ENCODE data around the gene HM13. TPM values are rescaled to one million over a fixed set of nuclear protein-coding genes. Genes with fewer than 3 reads are reported as not detected.

HM13 gene
- total and polyA plus RNA-seq, 2 of the 13 experiments (the other 11 are each of a cell fraction or from before 2014, with no cell fraction given): 118 to 243 TPM

DNA sequence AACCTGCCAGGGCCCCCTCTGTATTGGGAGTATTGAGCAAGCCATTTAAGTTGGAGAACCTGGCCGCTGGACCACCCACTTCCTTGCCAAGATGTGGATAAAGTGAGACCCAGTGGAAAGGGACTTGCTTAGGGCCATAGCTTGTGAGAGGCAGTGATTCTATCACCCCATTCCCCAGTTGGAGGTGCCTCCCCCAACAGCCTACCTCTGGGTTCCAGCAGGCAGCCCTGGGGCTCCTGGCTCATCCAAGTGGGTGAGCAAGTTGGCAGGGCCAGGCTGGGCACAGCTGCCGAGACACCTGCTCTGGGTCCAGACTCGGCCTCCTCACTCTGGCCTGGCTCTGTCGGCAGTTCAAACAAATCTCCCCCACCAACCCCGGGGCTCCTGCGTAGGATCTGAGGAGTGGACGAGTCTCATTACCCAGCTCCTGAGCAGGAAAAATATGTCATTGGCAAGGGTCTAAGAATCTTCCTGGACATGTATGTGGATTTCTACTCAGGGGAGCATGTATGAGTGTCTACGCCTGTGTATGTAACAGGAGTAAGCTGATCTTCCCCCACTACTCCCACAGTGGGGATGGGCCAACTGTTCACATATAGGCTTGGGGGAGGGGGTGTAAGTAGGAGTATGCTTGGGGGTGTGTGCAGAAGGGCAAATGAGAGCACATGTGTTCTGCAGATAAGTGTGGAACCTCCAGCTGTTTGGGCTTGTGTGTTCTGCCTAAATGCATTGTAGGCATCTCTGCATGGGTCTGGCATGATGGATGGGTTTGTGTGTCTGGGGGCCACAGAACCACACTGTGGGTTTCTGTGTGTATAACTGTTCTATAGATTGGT lies 92.8 kb downstream of the HM13 start (continued):
- TF ChIP-seq CEBPG (CRISPR knock-in tag; IDR thresholded peaks at IDR 0.05) (peak; percentile 36; the same call in 1 of the 2 replicates), KLF13 (CRISPR knock-in tag; IDR thresholded peaks at IDR 0.05) (no peak), ZFP37 (CRISPR knock-in tag; IDR thresholded peaks at IDR 0.05; ENCODE audit: borderline replicate concordance) (peak; percentile 73; the same call in 1 of the 2 replicates), SIX4 (CRISPR knock-in tag; IDR thresholded peaks at IDR 0.05) (peak; percentile 66; the same call in 1 of the 2 replicates), NCOA1 (CRISPR knock-in tag; IDR thresholded peaks at IDR 0.05) (no peak), HNRNPLL (IDR thresholded peaks at IDR 0.05; ENCODE audit: low read depth, low read length, poor library complexity, severe bottlenecking) (peak; percentile 73), ZNF776 (CRISPR knock-in tag; IDR thresholded peaks at IDR 0.05) (no peak), KDM2A (CRISPR knock-in tag; IDR thresholded peaks at IDR 0.05; ENCODE audit: borderline replicate concordance, low read depth) (peak; percentile 58; the same call in 1 of the 2 replicates), IRF1 (CRISPR knock-in tag; IDR thresholded peaks at IDR 0.05; ENCODE audit: low read depth) (no peak), ZNF691 (CRISPR knock-in tag; IDR thresholded peaks at IDR 0.05; ENCODE audit: borderline replicate concordance, low read depth) (peak; percentile 84; the same call in 1 of the 2 replicates), ZNF724P (CRISPR knock-in tag; IDR thresholded peaks at IDR 0.05; ENCODE audit: borderline replicate concordance) (peak; percentile 94), ELF1 (CRISPR knock-in tag; IDR thresholded peaks at IDR 0.05) (no peak; the same call in 1 of the 2 replicates), ZNF652 (CRISPR knock-in tag; IDR thresholded peaks at IDR 0.05; ENCODE audit: borderline replicate concordance, low read depth) (no peak; the same call in 1 of the 2 replicates), JDP2 (CRISPR knock-in tag; IDR thresholded peaks at IDR 0.05; ENCODE audit: borderline replicate concordance) (no peak; the same call in 1 of the 2 replicates), ZNF260 (CRISPR knock-in tag; IDR thresholded peaks at IDR 0.05; ENCODE audit: borderline replicate concordance, low read depth) (no peak), ATF2 (CRISPR knock-in tag; IDR thresholded peaks at IDR 0.05) (peak; percentile 3), BCL6 (CRISPR knock-in tag; IDR thresholded peaks at IDR 0.05) (peak; percentile 59; the same call in 1 of the 2 replicates), ZNF484 (CRISPR knock-in tag; IDR thresholded peaks at IDR 0.05; ENCODE audit: borderline replicate concordance, low read depth) (no peak), ZNF101 (CRISPR knock-in tag; IDR thresholded peaks at IDR 0.05; ENCODE audit: borderline replicate concordance, low read depth) (no peak), ZNF12 (CRISPR knock-in tag; IDR thresholded peaks at IDR 0.05) (peak; percentile 55), ZNF292 (CRISPR knock-in tag; IDR thresholded peaks at IDR 0.05; ENCODE audit: borderline replicate concordance, low read depth) (0 out of 2 replicates have a peak, but pooled peaks have one; percentile 15)
- TF ChIP-seq, protein P1, sequence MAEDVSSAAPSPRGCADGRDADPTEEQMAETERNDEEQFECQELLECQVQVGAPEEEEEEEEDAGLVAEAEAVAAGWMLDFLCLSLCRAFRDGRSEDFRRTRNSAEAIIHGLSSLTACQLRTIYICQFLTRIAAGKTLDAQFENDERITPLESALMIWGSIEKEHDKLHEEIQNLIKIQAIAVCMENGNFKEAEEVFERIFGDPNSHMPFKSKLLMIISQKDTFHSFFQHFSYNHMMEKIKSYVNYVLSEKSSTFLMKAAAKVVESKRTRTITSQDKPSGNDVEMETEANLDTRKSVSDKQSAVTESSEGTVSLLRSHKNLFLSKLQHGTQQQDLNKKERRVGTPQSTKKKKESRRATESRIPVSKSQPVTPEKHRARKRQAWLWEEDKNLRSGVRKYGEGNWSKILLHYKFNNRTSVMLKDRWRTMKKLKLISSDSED (CRISPR knock-in tag; IDR thresholded peaks at IDR 0.05): peak; percentile 59; the same call in 1 of the 2 replicates
- TF ChIP-seq, protein P2, sequence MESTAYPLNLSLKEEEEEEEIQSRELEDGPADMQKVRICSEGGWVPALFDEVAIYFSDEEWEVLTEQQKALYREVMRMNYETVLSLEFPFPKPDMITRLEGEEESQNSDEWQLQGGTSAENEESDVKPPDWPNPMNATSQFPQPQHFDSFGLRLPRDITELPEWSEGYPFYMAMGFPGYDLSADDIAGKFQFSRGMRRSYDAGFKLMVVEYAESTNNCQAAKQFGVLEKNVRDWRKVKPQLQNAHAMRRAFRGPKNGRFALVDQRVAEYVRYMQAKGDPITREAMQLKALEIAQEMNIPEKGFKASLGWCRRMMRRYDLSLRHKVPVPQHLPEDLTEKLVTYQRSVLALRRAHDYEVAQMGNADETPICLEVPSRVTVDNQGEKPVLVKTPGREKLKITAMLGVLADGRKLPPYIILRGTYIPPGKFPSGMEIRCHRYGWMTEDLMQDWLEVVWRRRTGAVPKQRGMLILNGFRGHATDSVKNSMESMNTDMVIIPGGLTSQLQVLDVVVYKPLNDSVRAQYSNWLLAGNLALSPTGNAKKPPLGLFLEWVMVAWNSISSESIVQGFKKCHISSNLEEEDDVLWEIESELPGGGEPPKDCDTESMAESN (CRISPR knock-in tag; conservative IDR thresholded peaks at IDR 0.05): peak; percentile 78

All from HepG2 (cell line).